Measurements from ENCODE around the gene PRSS50.

PRSS50 gene

DNA sequence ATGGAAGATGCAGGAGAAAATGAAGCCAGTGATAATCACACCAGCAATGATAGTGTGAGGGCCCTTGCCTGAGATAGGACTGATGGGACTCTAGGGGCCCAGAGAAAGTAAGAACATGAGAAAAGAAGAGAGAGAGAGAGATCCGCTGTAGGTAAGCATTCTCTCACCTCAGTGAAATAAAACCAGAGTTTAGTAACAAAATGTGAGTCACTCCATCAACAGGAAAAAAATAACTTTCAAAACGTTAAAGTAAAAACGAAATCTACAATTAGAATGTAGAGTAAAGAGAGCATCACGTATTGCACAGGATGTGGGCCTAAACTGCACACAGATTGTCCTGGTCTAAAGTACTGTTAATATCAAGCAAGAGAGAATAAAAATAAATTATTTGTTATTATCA is 6.8 kb upstream of the PRSS50 start:
- no peak for DNase-seq

DNA sequence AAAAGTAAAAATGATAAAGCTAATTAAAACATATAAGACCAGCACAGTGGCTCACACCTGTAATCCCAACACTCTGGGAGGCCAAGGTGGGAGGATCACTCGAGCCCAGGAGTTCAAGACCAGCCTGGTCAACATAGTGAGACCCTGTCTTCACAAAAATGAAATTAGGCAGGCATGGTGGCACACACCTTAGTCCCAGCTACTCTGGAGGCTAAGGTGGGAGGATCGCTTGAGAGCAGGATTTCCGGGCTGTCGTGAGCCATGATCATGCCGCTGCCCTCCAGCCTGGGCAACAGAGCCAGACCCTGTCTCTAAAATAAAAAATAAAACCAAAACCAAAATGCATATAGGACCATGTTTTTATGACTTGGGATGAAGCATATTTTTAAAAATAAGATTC is 4.8 kb upstream of the PRSS50 start:
- DNase-seq, result no peak

GRCh38 chr3:46721009-46721408 is 3.3 kb upstream of the PRSS50 start:
- no peak for DNase-seq

GRCh38 chr3:46719735-46720271 is 2.1 kb upstream of the PRSS50 start:
- DNase-seq, result no peak

DNA sequence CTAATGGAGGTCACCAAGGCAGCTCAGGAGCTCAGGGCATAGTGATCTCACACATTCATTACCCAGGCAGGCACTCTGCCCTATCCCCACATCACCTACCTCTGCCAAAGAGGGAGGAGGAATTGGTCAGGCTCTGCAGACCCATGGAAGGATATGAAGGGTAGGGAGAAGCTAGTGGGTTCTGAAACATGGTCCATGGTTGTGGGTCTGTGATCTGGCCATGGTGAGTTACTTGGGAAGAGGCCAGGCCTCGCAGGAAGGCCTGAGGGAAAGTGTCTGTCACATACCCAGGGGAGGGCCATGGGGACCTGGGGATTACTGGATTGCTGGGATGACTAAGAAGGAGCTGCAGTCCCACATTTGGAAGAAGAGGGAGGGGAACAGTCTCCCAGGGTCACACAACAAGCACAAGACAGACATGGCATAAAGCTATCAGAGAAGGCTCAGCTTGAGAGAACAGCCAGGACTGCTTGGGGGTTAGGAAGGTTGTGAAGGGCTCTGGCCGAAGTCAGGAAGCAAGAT is 1.4 kb upstream of the PRSS50 start:
- peak; percentile 7 for DNase-seq

GRCh38 chr3:46716461-46717441 is 918 bp downstream of the PRSS50 start:
- DNase-seq, result peak; percentile 13

DNA sequence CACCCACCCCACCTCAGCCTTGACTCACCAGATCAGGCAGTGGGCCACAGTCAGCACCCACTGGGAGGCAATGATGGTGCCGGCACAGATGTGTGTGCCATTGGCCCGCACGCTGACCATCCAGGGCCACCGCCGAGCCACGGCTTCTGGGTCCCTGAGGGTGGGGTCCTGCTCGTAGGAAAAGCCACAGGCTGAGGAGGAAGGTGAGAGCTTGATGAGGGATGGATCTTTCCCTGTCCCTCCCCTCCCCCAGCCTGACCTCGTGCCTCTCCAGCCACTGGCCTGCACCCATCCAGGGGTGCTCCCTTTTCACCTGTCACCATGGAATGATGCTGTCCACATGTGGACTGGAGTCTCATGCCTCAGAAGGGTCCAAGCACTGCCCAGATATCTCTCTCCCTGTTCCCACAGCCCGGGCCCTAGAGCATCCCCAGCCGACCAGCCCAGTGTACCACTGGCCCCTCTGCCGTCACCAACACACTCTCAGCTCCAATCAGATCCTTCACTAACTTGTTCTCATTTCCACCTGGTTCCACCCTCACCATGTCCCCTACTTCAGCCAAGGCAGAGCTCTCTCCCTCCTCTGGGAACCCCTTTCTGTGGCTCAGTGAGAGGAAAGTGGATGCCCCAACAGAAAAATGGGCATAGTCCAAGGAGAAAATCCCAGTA is 2.0 kb downstream of the PRSS50 start:
- DNase-seq, result peak; percentile 24

GRCh38 chr3:46714728-46715506 is 2.8 kb downstream of the PRSS50 start:
- DNase-seq, result peak; percentile 9

DNA sequence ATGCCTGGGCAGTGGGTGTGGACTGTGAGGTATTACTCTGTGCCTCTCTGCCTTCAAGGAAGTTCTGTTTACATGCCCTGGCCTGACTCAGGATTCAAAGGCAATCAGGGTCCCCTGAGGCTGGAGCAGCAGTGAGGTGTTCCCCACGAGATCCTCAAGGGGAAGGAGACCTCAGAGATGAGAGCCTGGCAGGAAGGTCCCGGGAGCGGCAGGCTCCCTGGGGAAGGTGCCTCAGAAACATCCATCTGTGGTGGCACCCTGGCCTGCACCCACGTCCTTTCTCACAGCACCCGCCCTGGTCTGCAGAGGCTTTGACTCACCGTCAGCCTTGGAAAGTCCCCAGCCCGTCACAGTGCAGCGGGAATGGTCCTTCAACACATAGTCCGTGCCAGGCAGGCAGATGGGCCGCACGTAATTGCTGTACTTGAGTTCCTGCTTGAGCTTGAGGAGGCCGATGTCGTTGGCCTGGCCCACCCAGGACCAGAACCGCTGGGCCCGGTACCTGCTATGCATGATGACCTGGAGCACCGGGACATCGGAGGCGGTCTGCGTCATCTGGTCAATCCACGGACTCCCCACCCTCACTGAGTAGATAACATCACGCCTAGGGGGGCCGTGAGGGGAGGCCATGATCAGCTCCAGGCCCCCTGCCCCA is 3.6 kb downstream of the PRSS50 start:
- no peak for DNase-seq

DNA sequence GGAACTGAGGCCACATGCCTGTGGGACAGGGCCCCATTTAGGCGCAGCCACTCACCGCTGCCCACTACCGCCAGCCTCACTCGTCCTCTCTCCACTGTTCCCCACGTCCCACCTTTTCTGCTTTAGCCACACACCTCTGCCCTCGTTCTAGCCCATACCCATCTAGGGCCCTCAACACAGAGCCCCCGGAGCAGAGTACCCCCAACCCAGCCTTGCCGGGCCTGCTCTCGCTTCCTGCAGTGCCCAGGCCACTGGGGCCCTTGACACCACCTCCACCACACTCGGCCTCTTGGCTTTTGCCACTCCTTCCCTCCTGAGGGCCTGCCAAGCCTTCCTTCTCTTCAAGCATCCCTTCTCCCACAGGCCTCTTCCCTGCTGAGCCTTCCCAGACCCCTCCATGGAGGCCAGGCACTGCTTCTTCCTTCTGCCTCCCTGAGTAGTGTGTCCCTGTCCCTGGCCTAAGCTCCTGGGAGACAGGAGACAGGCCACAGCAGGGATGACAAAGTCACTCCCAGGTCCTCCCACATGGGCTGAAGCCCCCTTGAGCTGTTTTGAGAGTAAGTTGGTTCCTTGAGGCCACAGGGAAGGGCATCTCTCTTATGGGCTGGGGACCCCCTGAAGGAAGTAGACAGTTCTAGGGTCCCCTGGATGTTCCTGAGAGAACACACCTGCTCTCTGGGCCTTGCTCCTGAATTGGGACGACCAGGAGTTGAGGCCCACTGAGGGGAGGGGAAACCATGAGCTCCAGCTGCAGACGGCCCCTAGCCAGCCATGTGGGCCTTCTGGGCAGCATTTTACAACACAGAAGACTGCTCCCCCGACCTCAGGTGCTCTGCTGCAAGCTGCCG is 4.4 kb downstream of the PRSS50 start:
- no peak for DNase-seq

GRCh38 chr3:46712191-46713049 is 5.2 kb downstream of the PRSS50 start:
- DNase-seq, result no peak

DNA sequence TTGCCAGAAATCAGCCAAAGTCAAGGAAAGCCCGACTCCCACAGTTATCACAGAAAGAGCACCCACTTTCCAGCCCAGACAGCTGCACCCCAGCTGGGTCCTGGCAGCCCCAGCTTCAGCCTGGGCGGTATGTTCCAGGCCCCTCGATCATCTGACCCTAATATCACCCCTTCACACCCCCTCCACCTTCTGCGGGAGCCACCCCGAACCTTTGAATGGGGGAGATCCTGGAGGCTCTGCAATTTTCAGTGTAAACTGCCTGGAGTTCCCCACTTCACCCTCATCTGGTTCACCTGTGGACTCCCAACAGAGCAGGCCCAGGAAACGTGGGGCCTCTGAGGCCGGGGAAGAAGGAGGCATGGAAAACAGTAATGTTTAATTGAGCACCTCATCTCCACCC is 5.9 kb downstream of the PRSS50 start:
- no peak for DNase-seq

GRCh38 chr3:46711305-46711704 is 6.4 kb downstream of the PRSS50 start:
- no peak for DNase-seq

- DNase-seq, result no peak
These were observed 6.9 kb downstream of the PRSS50 start for GRCh38 chr3:46710671-46711295.

GRCh38 chr3:46710229-46710628 is 7.4 kb downstream of the PRSS50 start:
- no peak for DNase-seq

DNA sequence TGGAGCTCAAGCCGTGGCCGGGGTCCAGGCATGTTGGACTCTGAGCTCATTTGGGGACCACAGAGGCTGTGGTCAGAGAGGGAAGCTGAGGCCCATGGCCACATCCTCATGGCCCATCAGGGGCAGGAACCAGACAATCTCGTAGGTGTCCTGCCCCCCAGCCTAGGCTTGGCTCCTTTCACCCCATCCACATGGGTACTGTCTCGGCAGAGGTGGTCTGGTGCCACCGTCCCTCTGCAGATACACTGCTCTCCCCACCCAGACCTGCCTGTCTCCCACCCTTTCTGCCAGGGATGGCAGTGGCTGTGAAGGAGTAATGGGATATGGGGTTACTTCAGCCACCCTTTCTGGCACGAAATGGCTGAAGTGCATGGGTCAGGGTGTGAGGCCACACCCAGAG is 7.9 kb downstream of the PRSS50 start:
- DNase-seq, result no peak

- DNase-seq, result no peak
These were observed 8.5 kb downstream of the PRSS50 start for GRCh38 chr3:46709157-46709654.

- no peak for DNase-seq
These were observed 9.1 kb downstream of the PRSS50 start for GRCh38 chr3:46708401-46709156.

DNA sequence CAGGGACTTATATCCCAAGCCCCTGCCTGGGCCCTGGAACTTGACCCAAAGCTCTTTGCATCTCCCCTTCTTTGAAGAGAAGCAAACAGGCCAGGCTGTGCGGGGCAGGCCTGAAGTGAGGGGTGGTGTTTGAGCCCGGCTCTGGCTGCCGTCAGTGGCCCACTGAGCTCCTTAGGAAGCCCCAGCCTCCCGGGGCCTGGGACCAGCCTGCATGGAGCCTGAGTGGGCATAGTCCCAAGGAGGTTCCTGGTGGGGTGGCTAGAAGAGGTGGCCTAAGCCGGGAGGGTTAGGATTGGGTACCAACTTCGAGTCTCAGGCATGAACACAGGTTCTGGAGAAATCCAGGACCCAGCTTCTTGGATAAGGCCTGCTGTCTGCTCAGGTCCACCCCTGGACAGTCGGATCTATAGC is 10.1 kb downstream of the PRSS50 start:
- DNase-seq, result no peak

Data from stimulated activated CD8-positive, alpha-beta memory T cell treated with anti-CD3 and anti-CD28 coated beads, Interleukin-4, amount 100 ng/mL, for 48 hours (primary cell).